K562 (cell line): ENCODE measurements around the gene POMT2. TPM values are rescaled to one million over a fixed set of nuclear protein-coding genes. Genes with fewer than 3 reads are reported as not detected.

ENCODE experiments used
- ATAC-seq: fragments of 200-7000 bp; cut with Tn5 transposase; 3 replicates; pipeline ENCODE4 v1.9.1; 2020; ENCODE audit warnings: moderate library complexity
- BruUV-seq: library from RNA; stranded (reverse); fragments of 400-500 nt; replicated peaks from 2 replicates; lab custom pipeline; 2021; lab: Mats Ljungman, UMichigan
- CTCF ChIA-PET: fragments of 300-600 bp; formaldehyde crosslinking; extraction: SDS; loops from one replicate; lab custom pipeline; 2021; ENCODE audit warnings: low intra/inter-chr PET ratio; lab: Yijun Ruan, JAX
- POLR2A ChIA-PET: fragments of 300-600, 350-650 bp; sonication (Branson Sonifier 250); formaldehyde crosslinking; extraction: SDS; loops from one replicate; lab custom pipeline; 2021; ENCODE audit warnings: antibody characterized with exemption, inconsistent platforms; lab: Yijun Ruan, JAX
- DNase-seq, 4 experiments: peaks; one replicate each; pipeline versions ENCODE4 v3.0.0 to v3.0.0-alpha.2; 2011 to 2018; ENCODE audit warnings: low spot score in 3 of 4, mixed read lengths in 3 of 4; ENCODE audit errors: extremely low read depth in 1 of 4
- FAIRE-seq: peaks from 2 replicates; lab custom pipeline; 2011; peaks lifted over from hg19 to GRCh38; lab: Jason Lieb, UNC
- H2AFZ ChIP-seq: 2 replicates; pipeline ENCODE4 v1.6.0; 2011; ENCODE audit warnings: low read depth, low read length, control low read depth, inconsistent platforms
- H3K27ac ChIP-seq: fragments of 200-600 bp; 3 replicates; pipeline ENCODE4 v1.8.0; 2011; ENCODE audit warnings: low read depth, mild to moderate bottlenecking, control low read depth, inconsistent platforms, low read length, moderate library complexity, mixed read lengths; ENCODE audit errors: extremely low read depth
- H3K27me3 ChIP-seq, 2 experiments: fragments of 300-600 bp in 1 of 2; 2 replicates in 1 of 2; 3 replicates in 1 of 2; pipeline versions ENCODE4 v1.6.0 to v1.8.0; 2011; ENCODE audit warnings: inconsistent platforms in 2 of 2, low read length in 2 of 2, mild to moderate bottlenecking in 1 of 2, mixed read lengths in 1 of 2, moderate library complexity in 1 of 2; ENCODE audit not compliant: control insufficient read depth in 2 of 2, insufficient read depth in 2 of 2
- H3K36me3 ChIP-seq: fragments of 300-600 bp; 3 replicates; pipeline ENCODE4 v1.8.0; 2011; ENCODE audit warnings: mild to moderate bottlenecking, low read length, inconsistent platforms; ENCODE audit not compliant: control insufficient read depth, insufficient read depth
- H3K4me1 ChIP-seq, 2 experiments: fragments of 200-600 bp in 1 of 2; replicated peaks in 1 of 2; 2 replicates in 1 of 2; 3 replicates in 1 of 2; pipeline versions ENCODE4 v1.5.1 to v1.8.0; 2011; ENCODE audit warnings: inconsistent platforms in 2 of 2, low read length in 2 of 2, mild to moderate bottlenecking in 1 of 2, mixed read lengths in 1 of 2, moderate library complexity in 1 of 2; ENCODE audit not compliant: control insufficient read depth in 2 of 2, insufficient read depth in 2 of 2
- H3K4me2 ChIP-seq: 2 replicates; pipeline ENCODE4 v1.6.1; 2011; ENCODE audit warnings: low read length, control low read depth, inconsistent platforms, mixed read lengths; ENCODE audit not compliant: insufficient read depth
- H3K4me3 ChIP-seq: fragments of 200-600 bp; sonication (generic), shearing (Covaris generic); 2 replicates; pipeline ENCODE4 v1.5.1; 2016; ENCODE audit warnings: control low read depth, inconsistent platforms
- H3K79me2 ChIP-seq: fragments of 200-600 bp; 3 replicates; pipeline ENCODE4 v1.8.0; 2011; ENCODE audit warnings: low read length, inconsistent platforms; ENCODE audit not compliant: control insufficient read depth, insufficient read depth
- H3K9ac ChIP-seq, 2 experiments: 2 replicates each; pipeline versions ENCODE4 v1.6.0 to v1.6.1; 2011; ENCODE audit warnings: low read depth in 2 of 2, low read length in 2 of 2, control low read depth in 1 of 2, inconsistent platforms in 1 of 2, mild to moderate bottlenecking in 1 of 2, mixed read lengths in 1 of 2; ENCODE audit not compliant: insufficient read depth in 1 of 2
- H3K9me1 ChIP-seq: one replicate; pipeline ENCODE4 v1.6.0; 2011; ENCODE audit warnings: inconsistent platforms, mild to moderate bottlenecking, low read length, moderate library complexity; ENCODE audit not compliant: control insufficient read depth, insufficient read depth
- H3K9me3 ChIP-seq: replicated peaks from 2 replicates; pipeline ENCODE4 v1.5.1; 2011; ENCODE audit warnings: low read depth, low read length, inconsistent platforms; ENCODE audit not compliant: control insufficient read depth, insufficient read depth
- H4K20me1 ChIP-seq: replicated peaks from 2 replicates; pipeline ENCODE4 v1.6.1; 2011; ENCODE audit warnings: low read length, inconsistent platforms, mixed read lengths; ENCODE audit not compliant: control insufficient read depth, insufficient read depth
- CEBPZ ChIP-seq: fragments of 150-350 bp; IDR thresholded peaks from 2 replicates; pipeline ENCODE4 v1.6.1; 2014; ENCODE audit warnings: low read depth, mild to moderate bottlenecking, low read length, borderline replicate concordance
- THRA ChIP-seq: fragments of 450-650 bp; IDR thresholded peaks from 2 replicates; pipeline ENCODE4 v1.6.1; 2017; ENCODE audit warnings: mild to moderate bottlenecking, moderate library complexity
- ZNF407 ChIP-seq: fragments of 450-650 bp; IDR thresholded peaks from 2 replicates; pipeline ENCODE4 v1.6.1; 2016; ENCODE audit warnings: low read depth
- WGBS: fragments of 100-300 bp; shearing (Covaris generic); methylation state at CpG from one replicate; pipeline ENCODE4 v1.1.6; 2016; ENCODE audit warnings: low coverage, mixed read lengths; ENCODE audit not compliant: insufficient coverage; ENCODE audit errors: missing lambda C conversion rate; 5-methylcytosine and 5-hydroxymethylcytosine counted together
- in situ Hi-C: fragments of 300-500 bp; cut with MboI; formaldehyde crosslinking; loops from 4 replicates; pipeline ENCODE4 v1.15.0; 2018; ENCODE audit warnings: inconsistent platforms, mixed read lengths
- intact Hi-C: fragments of 100-400 bp; cut with micrococcal nuclease; formaldehyde crosslinking; loops from 2 replicates; pipeline ENCODE4 v1.14.2; 2022
- polyA plus RNA-seq, 8 experiments: library from polyadenylated mRNA; depleted of rRNA in 4 of 8; stranded (reverse) in 5 of 8; unstranded in 3 of 8; fragments of >200 nt; fragmentation: Nextera tagmentation in 2 of 8; fragmentation: Illumina TruSeq in 1 of 8; extraction: Ambion mirVana in 2 of 8; extraction: Trizol in 1 of 8; gene quantifications; 2 replicates each; pipeline versions ENCODE4 v1.2.1 to v1.2.3, GENCODE V29; 2011 to 2014; ENCODE audit warnings: inconsistent platforms in 1 of 8, missing spikeins in 1 of 8
- total RNA-seq, 7 experiments: library from RNA; depleted of rRNA in 6 of 7; stranded (reverse); fragments of >200 nt in 6 of 7; fragmentation: Illumina TruSeq in 2 of 7; extraction: Trizol in 2 of 7; gene quantifications; 2 replicates each; pipeline versions ENCODE4 v1.2.1 to v1.2.3, GENCODE V29; 2011 to 2021; ENCODE audit warnings: low replicate concordance in 1 of 7

Gene POMT2
- total and polyA plus RNA-seq, 9 of the 15 experiments (the other 6 are each of a cell fraction or from before 2014, with no cell fraction given): 0.39 to 16.6 (median 7.8) TPM

GRCh38 chr14:77306416-77306815, 14.3 kb downstream of the POMT2 start:
- in situ Hi-C loops: no loop called here
- Histone ChIP-seq H4K20me1 (no peaks in the 10 kb centered on the region), H3K27ac (no peak overlapping the region), H3K9me1 (no peaks in the 10 kb centered on the region), H3K4me2 (no peak overlapping the region), H3K27me3 (no peaks in the 10 kb centered on the region), H3K4me1 (peaks cover 0 to 5% of the 10 kb centered on the region in 2 experiments; a peak in 2 of 5 replicates), H3K9me3 (no peaks in the 10 kb centered on the region), H2AFZ (no peak overlapping the region), H3K9ac (no peak overlapping the region), H3K4me3 (no peak overlapping the region), H3K79me2 (no peaks in the 10 kb centered on the region), H3K36me3 (peaks cover 14% of the 10 kb centered on the region; the same call in 2 of the 3 replicates)
- FAIRE-seq (no peak), DNase-seq (no peak), ATAC-seq (no peak)
- intact Hi-C loops: no loop called here
- no TSS peak for BruUV-seq
- 55% methylated on average over 3 of the region's 3 CpGs for WGBS
- ChIA-PET CTCF (no interaction called here), POLR2A (interaction anchor here (0.6 to 1.4 kb wide), 2 partner anchors 9 to 173 kb away, joined by 3 to 4 read pairs; no protein-coding TSS in a partner anchor)
- TF ChIP-seq ZNF407 (no peak), CEBPZ (no peak), THRA (no peak)
